CD14-positive monocyte (primary cell): Measurements from ENCODE around the gene KIAA1191. TPM values are rescaled to one million over a fixed set of nuclear protein-coding genes. Genes with fewer than 3 reads are reported as not detected.
A peak's percentile ranks its signal among the peaks of the same experiment; 100 is the strongest.

Source experiments
- DNase-seq, 3 donors: peaks; one replicate each; pipeline ENCODE4 v3.0.0-alpha.2; 2011 to 2022
- H2AFZ ChIP-seq: 2 replicates; pipeline ENCODE4 v1.6.0; 2012; ENCODE audit warnings: mild to moderate bottlenecking, low read depth, low read length, inconsistent platforms; ENCODE audit not compliant: insufficient read depth, poor library complexity, severe bottlenecking
- H3K27ac ChIP-seq, 2 donors: 1 replicate in 1 of 2; 2 replicates in 1 of 2; pipeline ENCODE4 v1.5.1; 2012 to 2013; ENCODE audit warnings: low read length in 2 of 2, control low read depth in 1 of 2, inconsistent platforms in 1 of 2, low read depth in 1 of 2, mild to moderate bottlenecking in 1 of 2
- H3K27me3 ChIP-seq, 2 donors: one replicate each; pipeline versions ENCODE4 v1.6.0 to v1.6.1; 2011 to 2013; ENCODE audit warnings: low read length in 2 of 2; ENCODE audit not compliant: control insufficient read depth in 2 of 2, insufficient read depth in 2 of 2
- H3K36me3 ChIP-seq, 2 donors: replicated peaks in 1 of 2; 1 replicate in 1 of 2; 2 replicates in 1 of 2; pipeline versions ENCODE4 v1.5.1 to v1.6.1; 2012 to 2013; ENCODE audit warnings: low read length in 2 of 2, control low read depth in 1 of 2, inconsistent platforms in 1 of 2, mild to moderate bottlenecking in 1 of 2; ENCODE audit not compliant: insufficient read depth in 2 of 2, control insufficient read depth in 1 of 2
- H3K4me1 ChIP-seq, 2 donors: 1 replicate in 1 of 2; 2 replicates in 1 of 2; pipeline versions ENCODE4 v1.5.1 to v1.6.1; 2012 to 2013; ENCODE audit warnings: low read length in 2 of 2, control low read depth in 1 of 2, inconsistent platforms in 1 of 2, mild to moderate bottlenecking in 1 of 2, moderate library complexity in 1 of 2; ENCODE audit not compliant: insufficient read depth in 2 of 2, control insufficient read depth in 1 of 2
- H3K4me2 ChIP-seq: replicated peaks from 2 replicates; pipeline ENCODE3; 2012; ENCODE audit warnings: low read length, moderate library complexity, mild to moderate bottlenecking; ENCODE audit not compliant: poor library complexity, severe bottlenecking; ENCODE audit errors: extremely low read depth
- H3K4me3 ChIP-seq, 3 experiments: fragments of 200-600 bp in 1 of 3; sonication (generic) in 1 of 3; replicated peaks in 1 of 3; 1 replicate in 2 of 3; 2 replicates in 1 of 3; pipeline ENCODE4 v1.5.1; 2011 to 2013; ENCODE audit warnings: low read length in 3 of 3, mild to moderate bottlenecking in 3 of 3, control low read depth in 2 of 3, low read depth in 2 of 3, inconsistent platforms in 1 of 3, moderate library complexity in 1 of 3
- H3K79me2 ChIP-seq: 2 replicates; pipeline ENCODE4 v1.6.0; 2012; ENCODE audit warnings: mild to moderate bottlenecking, control low read depth, inconsistent platforms, low read length, moderate library complexity; ENCODE audit not compliant: insufficient read depth
- H3K9ac ChIP-seq: 2 replicates; pipeline ENCODE4 v1.6.0; 2017; ENCODE audit warnings: low read length, mild to moderate bottlenecking; ENCODE audit not compliant: insufficient read depth, poor library complexity, severe bottlenecking
- H3K9me3 ChIP-seq, 2 donors: replicated peaks in 1 of 2; 1 replicate in 1 of 2; 2 replicates in 1 of 2; pipeline versions ENCODE4 v1.5.1 to v1.6.1; 2012 to 2013; ENCODE audit warnings: low read length in 2 of 2, control low read depth in 1 of 2; ENCODE audit not compliant: control insufficient read depth in 1 of 2, insufficient read depth in 1 of 2
- H4K20me1 ChIP-seq: 2 replicates; pipeline ENCODE4 v1.6.0; 2012; ENCODE audit warnings: mild to moderate bottlenecking, low read length, control low read depth, moderate library complexity; ENCODE audit not compliant: insufficient read depth
- H3K27ac Mint-ChIP-seq, 7 donors: one replicate each; pipeline ENCODE4 v1.8.0; 2020; ENCODE audit warnings: mild to moderate bottlenecking in 7 of 7, mixed read lengths in 7 of 7, moderate library complexity in 6 of 7, inconsistent platforms in 2 of 7
- H3K27me3 Mint-ChIP-seq, 3 donors: one replicate each; pipeline ENCODE4 v1.8.0; 2021 to 2022; ENCODE audit warnings: low read depth in 3 of 3, mild to moderate bottlenecking in 3 of 3, mixed read lengths in 3 of 3, moderate library complexity in 3 of 3, inconsistent platforms in 1 of 3
- H3K36me3 Mint-ChIP-seq, 2 donors: one replicate each; pipeline ENCODE4 v1.8.0; 2020; ENCODE audit warnings: mixed read lengths in 2 of 2, inconsistent platforms in 1 of 2, mild to moderate bottlenecking in 1 of 2
- H3K4me1 Mint-ChIP-seq: one replicate; pipeline ENCODE4 v1.8.0; 2020; ENCODE audit warnings: mild to moderate bottlenecking, mixed read lengths
- H3K4me3 Mint-ChIP-seq, 2 donors: one replicate each; pipeline ENCODE4 v1.8.0; 2020; ENCODE audit warnings: mild to moderate bottlenecking in 2 of 2, mixed read lengths in 2 of 2, moderate library complexity in 1 of 2
- H3K9me3 Mint-ChIP-seq, 7 donors: one replicate each; pipeline ENCODE4 v1.8.0; 2020 to 2022; ENCODE audit warnings: mixed read lengths in 7 of 7, mild to moderate bottlenecking in 6 of 7, moderate library complexity in 6 of 7, inconsistent platforms in 2 of 7
- WGBS: methylation state at CpG from one replicate; pipeline ENCODE4 v1.1.5; 2013; ENCODE audit warnings: missing lambda C conversion rate; ENCODE audit not compliant: insufficient coverage; 5-methylcytosine and 5-hydroxymethylcytosine counted together
- intact Hi-C, 2 donors: fragments of 100-400 bp; cut with micrococcal nuclease; formaldehyde crosslinking; loops; one replicate each; pipeline versions ENCODE4 v1.15.0 to v1.15.1; 2023
- polyA plus RNA-seq, 3 donors: library from polyadenylated mRNA; depleted of rRNA in 1 of 3; unstranded in 2 of 3; stranded (reverse) in 1 of 3; fragments of 300-500 nt in 2 of 3; fragments of >200 nt in 1 of 3; fragmentation: Illumina TruSeq in 2 of 3; gene quantifications; 1 replicate in 2 of 3; 2 replicates in 1 of 3; pipeline ENCODE4 v1.2.3, GENCODE V29; 2012 to 2021
- TF ChIP-seq, protein P1 (sequence below): fragments of 200-600 bp; IDR thresholded peaks from one replicate; pipeline ENCODE4 v1.8.0; 2022; ENCODE audit warnings: antibody characterized with exemption, mild to moderate bottlenecking

The KIAA1191 gene
- polyA plus RNA-seq, 3 donors, result 32.3 to 36.4 (median 32.5) TPM

GRCh38 chr5:176410486-176411180, 49.1 kb upstream of the KIAA1191 start:
- Histone ChIP-seq H3K36me3 (peaks cover 39 to 56% of the 10 kb centered on the region in 2 donors), H3K27ac (no peak overlapping the region), H3K4me2 (no peak overlapping the region), H3K79me2 (peaks cover 31% of the 10 kb centered on the region), H3K4me3 (no peak overlapping the region), H3K27me3 (no peaks in the 10 kb centered on the region), H3K9me3 (no peaks in the 10 kb centered on the region), H4K20me1 (peaks cover 24% of the 10 kb centered on the region), H2AFZ (no peak overlapping the region), H3K4me1 (peaks cover 8 to 13% of the 10 kb centered on the region in 2 donors), H3K9ac (no peak overlapping the region)
- intact Hi-C loops, result loop anchor here (10.0 kb wide), 2 partner anchors 124 to 1724 kb away; partner anchors contain the start of genes RMND5B (in 1 of the 2) and RNF44 (in 1 of the 2)
- H3K9me3 Mint-ChIP-seq, result peaks cover 0 to 2% (median 0%) of the 10 kb centered on the region in 7 donors
- 97% methylated on average over 4 of the region's 5 CpGs for WGBS
- TF ChIP-seq, protein P1, sequence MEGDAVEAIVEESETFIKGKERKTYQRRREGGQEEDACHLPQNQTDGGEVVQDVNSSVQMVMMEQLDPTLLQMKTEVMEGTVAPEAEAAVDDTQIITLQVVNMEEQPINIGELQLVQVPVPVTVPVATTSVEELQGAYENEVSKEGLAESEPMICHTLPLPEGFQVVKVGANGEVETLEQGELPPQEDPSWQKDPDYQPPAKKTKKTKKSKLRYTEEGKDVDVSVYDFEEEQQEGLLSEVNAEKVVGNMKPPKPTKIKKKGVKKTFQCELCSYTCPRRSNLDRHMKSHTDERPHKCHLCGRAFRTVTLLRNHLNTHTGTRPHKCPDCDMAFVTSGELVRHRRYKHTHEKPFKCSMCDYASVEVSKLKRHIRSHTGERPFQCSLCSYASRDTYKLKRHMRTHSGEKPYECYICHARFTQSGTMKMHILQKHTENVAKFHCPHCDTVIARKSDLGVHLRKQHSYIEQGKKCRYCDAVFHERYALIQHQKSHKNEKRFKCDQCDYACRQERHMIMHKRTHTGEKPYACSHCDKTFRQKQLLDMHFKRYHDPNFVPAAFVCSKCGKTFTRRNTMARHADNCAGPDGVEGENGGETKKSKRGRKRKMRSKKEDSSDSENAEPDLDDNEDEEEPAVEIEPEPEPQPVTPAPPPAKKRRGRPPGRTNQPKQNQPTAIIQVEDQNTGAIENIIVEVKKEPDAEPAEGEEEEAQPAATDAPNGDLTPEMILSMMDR, result no peak
- H3K27ac Mint-ChIP-seq, result peak overlapping the region in 2 of 7 donors; percentile 19 to 33
- H3K27me3 Mint-ChIP-seq, result no peaks in the 10 kb centered on the region
- no peak overlapping the region for H3K4me3 Mint-ChIP-seq
- DNase-seq, result no peak
- peaks cover 41% of the 10 kb centered on the region for H3K4me1 Mint-ChIP-seq
- peaks cover 55 to 65% of the 10 kb centered on the region in 2 donors for H3K36me3 Mint-ChIP-seq

DNA sequence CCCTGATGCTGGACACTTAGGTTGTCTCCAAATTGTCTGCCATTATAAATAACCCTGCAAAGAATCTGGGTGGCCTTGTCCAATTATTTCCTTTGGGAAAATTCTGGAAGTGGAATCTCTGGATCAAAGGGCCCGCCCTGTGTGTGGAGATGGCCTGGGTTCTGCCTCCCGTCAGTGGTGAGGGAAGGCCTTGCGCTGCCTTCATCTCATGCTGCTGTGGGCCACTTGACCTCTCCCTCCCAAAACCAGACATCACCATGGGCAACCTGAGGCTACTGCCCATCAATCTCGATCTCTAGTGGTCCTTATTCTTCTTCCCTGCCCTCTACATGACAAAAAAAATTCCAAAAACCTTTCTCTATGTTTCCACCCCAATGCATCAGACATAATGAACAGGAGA, 48.2 kb upstream of the KIAA1191 start:
- no peak for DNase-seq
- H3K9me3 Mint-ChIP-seq, result peaks cover 0 to 2% (median 0%) of the 10 kb centered on the region in 7 donors
- H3K27ac Mint-ChIP-seq, result no peak overlapping the region
- Histone ChIP-seq H2AFZ (no peak overlapping the region), H3K4me2 (no peak overlapping the region), H3K27ac (no peak overlapping the region), H3K79me2 (peaks cover 23% of the 10 kb centered on the region), H3K4me3 (no peak overlapping the region), H3K9me3 (no peaks in the 10 kb centered on the region), H3K36me3 (peaks cover 39 to 63% of the 10 kb centered on the region in 2 donors), H4K20me1 (peaks cover 24% of the 10 kb centered on the region), H3K27me3 (no peaks in the 10 kb centered on the region), H3K9ac (no peak overlapping the region), H3K4me1 (peaks cover 0 to 4% of the 10 kb centered on the region in 2 donors)
- TF ChIP-seq, protein P1, result no peak
- intact Hi-C loops, result loop anchor here (10.0 kb wide), 2 partner anchors 125 to 1725 kb away; partner anchors contain the start of genes RMND5B (in 1 of the 2) and RNF44 (in 1 of the 2)
- peaks cover 32% of the 10 kb centered on the region for H3K4me1 Mint-ChIP-seq
- peaks cover 60 to 73% of the 10 kb centered on the region in 2 donors for H3K36me3 Mint-ChIP-seq
- WGBS, result 100% methylated on average over 2 of the region's 4 CpGs
- H3K27me3 Mint-ChIP-seq, result no peaks in the 10 kb centered on the region
- H3K4me3 Mint-ChIP-seq, result no peak overlapping the region
